HepG2 (cell line): Measurements from ENCODE around the gene MUL1. TPM values are rescaled to one million over a fixed set of nuclear protein-coding genes. Genes with fewer than 3 reads are reported as not detected.

ENCODE experiments used
- ATAC-seq: fragments of 200-7000 bp; cut with Tn5 transposase; 3 replicates; pipeline ENCODE4 v1.9.1; 2020; ENCODE audit warnings: mild to moderate bottlenecking, moderate library complexity
- BruUV-seq: library from RNA; stranded (reverse); fragments of 400-500 nt; replicated peaks from 2 replicates; lab custom pipeline; 2021; lab: Mats Ljungman, UMichigan
- CTCF ChIA-PET: fragments of 300-600 bp; formaldehyde crosslinking; extraction: SDS; loops from one replicate; lab custom pipeline; 2021; ENCODE audit warnings: low total read pairs, inconsistent platforms, low intra/inter-chr PET ratio; lab: Yijun Ruan, JAX
- POLR2A ChIA-PET: fragments of 350-600 bp; sonication (Branson Sonifier 250); formaldehyde crosslinking; loops from one replicate; lab custom pipeline; 2020; ENCODE audit warnings: antibody characterized with exemption, inconsistent platforms; lab: Yijun Ruan, JAX
- DNase-seq: peaks from one replicate; pipeline ENCODE4 v3.0.0-alpha.2; 2015; ENCODE audit warnings: low spot score
- FAIRE-seq: peaks from 3 replicates; lab custom pipeline; 2011; peaks lifted over from hg19 to GRCh38; lab: Jason Lieb, UNC
- H2AFZ ChIP-seq: one replicate; pipeline ENCODE4 v1.6.1; 2011; ENCODE audit warnings: low read length, inconsistent platforms
- H3K27ac ChIP-seq: fragments of 300-600 bp; 3 replicates; pipeline ENCODE4 v1.8.0; 2011; ENCODE audit warnings: mixed run types, mild to moderate bottlenecking, mixed read lengths, low read length, inconsistent platforms; ENCODE audit not compliant: insufficient read depth; ENCODE audit errors: extremely low read length
- H3K27me3 ChIP-seq, 2 experiments: fragments of 200-600 bp in 1 of 2; 2 replicates in 1 of 2; 3 replicates in 1 of 2; pipeline versions ENCODE4 v1.6.0 to v1.8.0; 2011; ENCODE audit warnings: low read length in 2 of 2, mild to moderate bottlenecking in 2 of 2, moderate library complexity in 2 of 2, inconsistent platforms in 1 of 2; ENCODE audit not compliant: insufficient read depth in 2 of 2, control insufficient read depth in 1 of 2
- H3K36me3 ChIP-seq, 2 experiments: fragments of 200-600 bp in 1 of 2; replicated peaks in 1 of 2; 2 replicates in 1 of 2; 3 replicates in 1 of 2; pipeline versions ENCODE4 v1.5.1 to v1.8.0; 2011; ENCODE audit warnings: low read length in 2 of 2, inconsistent platforms in 1 of 2; ENCODE audit not compliant: insufficient read depth in 2 of 2, control insufficient read depth in 1 of 2
- H3K4me1 ChIP-seq: 2 replicates; pipeline ENCODE4 v1.5.1; 2012; ENCODE audit warnings: low read length, inconsistent platforms; ENCODE audit not compliant: insufficient read depth
- H3K4me2 ChIP-seq: 2 replicates; pipeline ENCODE4 v1.6.0; 2011; ENCODE audit warnings: low read depth, low read length, inconsistent platforms
- H3K4me3 ChIP-seq, 3 experiments: fragments of 200-600 bp in 1 of 3; sonication (generic), shearing (Covaris generic) in 1 of 3; replicated peaks in 1 of 3; 2 replicates each; pipeline ENCODE4 v1.5.1; 2011 to 2016; ENCODE audit warnings: low read length in 3 of 3, inconsistent platforms in 2 of 3, low read depth in 2 of 3, mild to moderate bottlenecking in 2 of 3, control low read depth in 1 of 3, mixed read lengths in 1 of 3; ENCODE audit not compliant: insufficient read depth in 1 of 3
- H3K79me2 ChIP-seq: one replicate; pipeline ENCODE4 v1.6.1; 2011; ENCODE audit warnings: low read length, inconsistent platforms; ENCODE audit not compliant: insufficient read depth
- H3K9ac ChIP-seq: 2 replicates; pipeline ENCODE4 v1.6.0; 2011; ENCODE audit warnings: mild to moderate bottlenecking, low read depth, low read length, inconsistent platforms; ENCODE audit not compliant: insufficient read depth
- H3K9me3 ChIP-seq: 2 replicates; pipeline ENCODE4 v1.5.1; 2012; ENCODE audit warnings: mild to moderate bottlenecking, low read length
- H4K20me1 ChIP-seq: 2 replicates; pipeline ENCODE4 v1.6.0; 2011; ENCODE audit warnings: inconsistent platforms, mild to moderate bottlenecking, low read length, moderate library complexity; ENCODE audit not compliant: insufficient read depth
- ARNT ChIP-seq: fragments of 450-650 bp; IDR thresholded peaks from 2 replicates; pipeline ENCODE4 v1.6.1; 2017
- CTCF ChIP-seq: sonication (generic); formaldehyde crosslinking; IDR thresholded peaks from 2 replicates; pipeline ENCODE4 v1.5.0; 2020; ENCODE audit warnings: mild to moderate bottlenecking, missing genetic modification reagents, moderate library complexity
- JARID2 ChIP-seq: sonication (generic); formaldehyde crosslinking; IDR thresholded peaks from 2 replicates; pipeline ENCODE4 v1.8.1; 2023; ENCODE audit warnings: missing genetic modification reagents, inconsistent platforms; ENCODE audit not compliant: insufficient replicate concordance
- KLF16 ChIP-seq, 2 experiments: sonication (generic) in 1 of 2; formaldehyde crosslinking in 1 of 2; IDR thresholded peaks; 2 replicates each; pipeline versions ENCODE4 v1.6.1 to v1.8.0; 2016 to 2023; ENCODE audit warnings: missing genetic modification reagents in 2 of 2, missing compliant biosample characterization in 1 of 2
- RARG ChIP-seq: sonication (generic); formaldehyde crosslinking; IDR thresholded peaks from 2 replicates; pipeline ENCODE4 v1.4.0; 2020; ENCODE audit warnings: low read depth, mild to moderate bottlenecking, missing genetic modification reagents
- TEAD2 ChIP-seq: sonication (generic); formaldehyde crosslinking; IDR thresholded peaks from 2 replicates; pipeline ENCODE4 v1.9.0; 2021; ENCODE audit warnings: missing genetic modification reagents
- TRAFD1 ChIP-seq: sonication (generic); formaldehyde crosslinking; IDR thresholded peaks from 2 replicates; pipeline ENCODE4 v1.5.1; 2020; ENCODE audit warnings: missing genetic modification reagents, mild to moderate bottlenecking, borderline replicate concordance
- ZFP36L1 ChIP-seq: sonication (generic); formaldehyde crosslinking; IDR thresholded peaks from 2 replicates; pipeline ENCODE4 v1.8.0; 2022; ENCODE audit warnings: mild to moderate bottlenecking, missing genetic modification reagents, moderate library complexity
- ZNF280B ChIP-seq: sonication (generic); formaldehyde crosslinking; IDR thresholded peaks from 2 replicates; pipeline ENCODE4 v1.5.0; 2020; ENCODE audit warnings: missing genetic modification reagents, mild to moderate bottlenecking, borderline replicate concordance
- ZNF337 ChIP-seq: sonication (generic); formaldehyde crosslinking; IDR thresholded peaks from 2 replicates; pipeline ENCODE4 v1.5.1; 2020; ENCODE audit warnings: missing genetic modification reagents, low read depth, mild to moderate bottlenecking, borderline replicate concordance
- ZNF83 ChIP-seq: sonication (generic); formaldehyde crosslinking; IDR thresholded peaks from 2 replicates; pipeline ENCODE4 v1.4.0; 2020; ENCODE audit warnings: missing genetic modification reagents, mild to moderate bottlenecking, borderline replicate concordance
- WGBS: methylation state at CpG from one replicate; pipeline ENCODE4 v1.1.6; 2017; ENCODE audit warnings: low lambda C conversion rate; 5-methylcytosine and 5-hydroxymethylcytosine counted together
- in situ Hi-C: cut with HindIII; loops from 2 replicates; pipeline ENCODE4 v1.10.0; 2017; ENCODE audit warnings: low pct_unique_long_range_greater_than_20kb; ENCODE audit not compliant: extremely low pct_ligation_motif_present
- intact Hi-C: fragments of 100-400 bp; cut with micrococcal nuclease; formaldehyde crosslinking; loops from one replicate; pipeline ENCODE4 v1.10.0; 2022; ENCODE audit not compliant: unreplicated experiment
- polyA plus RNA-seq, 8 experiments: library from polyadenylated mRNA; depleted of rRNA in 3 of 8; stranded (reverse) in 7 of 8; unstranded in 1 of 8; fragments of >200 nt; fragmentation: Illumina TruSeq in 4 of 8; extraction: Trizol in 4 of 8; gene quantifications; 2 replicates each; pipeline versions ENCODE4 v1.2.1 to v1.2.3, GENCODE V29; 2011 to 2016; ENCODE audit warnings: low read depth in 4 of 8, missing spikeins in 1 of 8, mixed read lengths in 1 of 8; ENCODE audit not compliant: insufficient read depth in 1 of 8
- total RNA-seq, 5 experiments: library from RNA; depleted of rRNA; stranded (reverse); fragments of >200 nt; fragmentation: Illumina TruSeq; extraction: Trizol; gene quantifications; 2 replicates each; pipeline ENCODE4 v1.2.3, GENCODE V29; 2016; ENCODE audit warnings: low read depth in 1 of 5
- TF ChIP-seq, protein P1 (sequence below): sonication (generic); formaldehyde crosslinking; IDR thresholded peaks from 2 replicates; pipeline ENCODE4 v1.9.0; 2021; ENCODE audit warnings: missing genetic modification reagents, borderline replicate concordance

The MUL1 gene
- total and polyA plus RNA-seq, 2 of the 13 experiments (the other 11 are each of a cell fraction or from before 2014, with no cell fraction given): 21.5 to 26.5 TPM

DNA sequence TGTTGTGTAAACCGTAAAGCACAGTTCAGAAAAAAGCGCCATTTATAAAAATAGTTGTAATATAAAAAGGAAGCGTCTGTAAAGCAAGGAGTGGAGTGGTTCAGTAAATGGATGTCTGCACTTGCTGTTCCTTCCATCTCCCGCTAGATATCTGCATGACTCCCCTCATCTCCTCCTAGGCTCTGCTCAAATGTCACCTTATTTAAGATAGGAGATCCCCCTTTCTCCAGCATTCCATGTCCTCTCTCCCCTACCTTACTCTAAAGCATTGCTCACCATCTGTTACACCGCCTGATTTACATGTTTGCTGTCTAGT, 745 bp downstream of the MUL1 start (continued):
- TF ChIP-seq, protein P1, sequence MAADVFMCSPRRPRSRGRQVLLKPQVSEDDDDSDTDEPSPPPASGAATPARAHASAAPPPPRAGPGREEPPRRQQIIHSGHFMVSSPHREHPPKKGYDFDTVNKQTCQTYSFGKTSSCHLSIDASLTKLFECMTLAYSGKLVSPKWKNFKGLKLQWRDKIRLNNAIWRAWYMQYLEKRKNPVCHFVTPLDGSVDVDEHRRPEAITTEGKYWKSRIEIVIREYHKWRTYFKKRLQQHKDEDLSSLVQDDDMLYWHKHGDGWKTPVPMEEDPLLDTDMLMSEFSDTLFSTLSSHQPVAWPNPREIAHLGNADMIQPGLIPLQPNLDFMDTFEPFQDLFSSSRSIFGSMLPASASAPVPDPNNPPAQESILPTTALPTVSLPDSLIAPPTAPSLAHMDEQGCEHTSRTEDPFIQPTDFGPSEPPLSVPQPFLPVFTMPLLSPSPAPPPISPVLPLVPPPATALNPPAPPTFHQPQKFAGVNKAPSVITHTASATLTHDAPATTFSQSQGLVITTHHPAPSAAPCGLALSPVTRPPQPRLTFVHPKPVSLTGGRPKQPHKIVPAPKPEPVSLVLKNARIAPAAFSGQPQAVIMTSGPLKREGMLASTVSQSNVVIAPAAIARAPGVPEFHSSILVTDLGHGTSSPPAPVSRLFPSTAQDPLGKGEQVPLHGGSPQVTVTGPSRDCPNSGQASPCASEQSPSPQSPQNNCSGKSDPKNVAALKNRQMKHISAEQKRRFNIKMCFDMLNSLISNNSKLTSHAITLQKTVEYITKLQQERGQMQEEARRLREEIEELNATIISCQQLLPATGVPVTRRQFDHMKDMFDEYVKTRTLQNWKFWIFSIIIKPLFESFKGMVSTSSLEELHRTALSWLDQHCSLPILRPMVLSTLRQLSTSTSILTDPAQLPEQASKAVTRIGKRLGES (CRISPR knock-in tag): no peak
- TF ChIP-seq RARG (CRISPR knock-in tag) (no peak), TEAD2 (CRISPR knock-in tag) (no peak)

GRCh38 chr1:20505488-20505887, 2.5 kb downstream of the MUL1 start:
- BruUV-seq: no TSS peak
- H3K36me3 ChIP-seq: peaks cover 13 to 32% of the 10 kb centered on the region in 2 experiments; a peak in 4 of 5 replicates
- ChIA-PET POLR2A (no interaction called here), CTCF (no interaction called here)
- no peak overlapping the region for H3K9ac ChIP-seq
- H3K27me3 ChIP-seq: no peaks in the 10 kb centered on the region; a peak in 2 of 5 replicates
- H3K4me3 ChIP-seq: no peak overlapping the region
- no peak for DNase-seq
- no peak overlapping the region for H2AFZ ChIP-seq
- intact Hi-C loops (no loop called here), in situ Hi-C loops (no loop called here)
- peaks cover 35% of the 10 kb centered on the region for H3K79me2 ChIP-seq
- peaks cover 21% of the 10 kb centered on the region for H3K4me1 ChIP-seq
- no peaks in the 10 kb centered on the region for H4K20me1 ChIP-seq
- ATAC-seq: no peak
- H3K27ac ChIP-seq: no peak overlapping the region
- H3K4me2 ChIP-seq: no peak overlapping the region
- no peak for FAIRE-seq
- H3K9me3 ChIP-seq: no peaks in the 10 kb centered on the region
- TF ChIP-seq CTCF (CRISPR knock-in tag): no peak
- TF ChIP-seq ZNF83: no peak
- no peak for TF ChIP-seq KLF16 (CRISPR knock-in tag; IDR thresholded peaks at IDR 0.05)
- no peak for TF ChIP-seq ZNF280B (CRISPR knock-in tag)
- no peak for TF ChIP-seq JARID2 (CRISPR knock-in tag)
- no peak for TF ChIP-seq TRAFD1 (CRISPR knock-in tag)
- no peak for TF ChIP-seq ZFP36L1 (CRISPR knock-in tag)
- TF ChIP-seq ARNT: no peak
- TF ChIP-seq ZNF337 (CRISPR knock-in tag): no peak
- 92% methylated on average over 1 of the region's 1 CpG for WGBS
